Esophagus squamous epithelium (tissue), 4 donors: Measurements from ENCODE around the gene MYO3B.

ENCODE experiments used
- POLR2A ChIP-seq, 4 donors: fragments of 450-650 bp; IDR thresholded peaks; one replicate each; pipeline ENCODE4 v1.6.1; 2017; ENCODE audit warnings: antibody characterized with exemption in 4 of 4, mild to moderate bottlenecking in 4 of 4, moderate library complexity in 3 of 4
- TF ChIP-seq, protein P1 (sequence below), 6 experiments: fragments of 450-650 bp in 4 of 6; fragments of 200-600 bp in 2 of 6; sonication (generic) in 2 of 6; IDR thresholded peaks; one replicate each; pipeline ENCODE4 v1.5.1; 2016 to 2019; ENCODE audit warnings: antibody characterized with exemption in 6 of 6, mild to moderate bottlenecking in 4 of 6, moderate library complexity in 4 of 6

DNA sequence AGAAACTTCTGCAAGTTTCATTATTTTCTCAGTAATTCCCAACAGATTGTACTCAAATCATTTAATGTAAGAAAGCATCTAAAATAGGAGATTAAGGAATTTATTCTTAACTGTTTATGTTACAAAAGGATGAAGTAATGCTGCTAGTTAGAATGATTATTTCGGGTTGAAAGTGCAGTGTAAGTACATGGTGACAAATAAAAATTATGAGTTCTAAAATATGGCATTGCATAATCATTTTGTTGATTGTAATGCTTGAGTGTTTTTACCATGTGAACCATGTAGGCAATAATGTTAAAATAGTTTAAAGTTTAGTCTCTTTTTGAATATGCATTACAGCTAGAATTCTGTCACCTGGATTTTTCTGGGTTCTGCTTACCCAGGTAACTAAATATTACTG is 388.2 kb downstream of the MYO3B start:
- TF ChIP-seq, protein P1, sequence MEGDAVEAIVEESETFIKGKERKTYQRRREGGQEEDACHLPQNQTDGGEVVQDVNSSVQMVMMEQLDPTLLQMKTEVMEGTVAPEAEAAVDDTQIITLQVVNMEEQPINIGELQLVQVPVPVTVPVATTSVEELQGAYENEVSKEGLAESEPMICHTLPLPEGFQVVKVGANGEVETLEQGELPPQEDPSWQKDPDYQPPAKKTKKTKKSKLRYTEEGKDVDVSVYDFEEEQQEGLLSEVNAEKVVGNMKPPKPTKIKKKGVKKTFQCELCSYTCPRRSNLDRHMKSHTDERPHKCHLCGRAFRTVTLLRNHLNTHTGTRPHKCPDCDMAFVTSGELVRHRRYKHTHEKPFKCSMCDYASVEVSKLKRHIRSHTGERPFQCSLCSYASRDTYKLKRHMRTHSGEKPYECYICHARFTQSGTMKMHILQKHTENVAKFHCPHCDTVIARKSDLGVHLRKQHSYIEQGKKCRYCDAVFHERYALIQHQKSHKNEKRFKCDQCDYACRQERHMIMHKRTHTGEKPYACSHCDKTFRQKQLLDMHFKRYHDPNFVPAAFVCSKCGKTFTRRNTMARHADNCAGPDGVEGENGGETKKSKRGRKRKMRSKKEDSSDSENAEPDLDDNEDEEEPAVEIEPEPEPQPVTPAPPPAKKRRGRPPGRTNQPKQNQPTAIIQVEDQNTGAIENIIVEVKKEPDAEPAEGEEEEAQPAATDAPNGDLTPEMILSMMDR (IDR thresholded peaks at IDR 0.05): no peak
- no peak for TF ChIP-seq POLR2A (IDR thresholded peaks at IDR 0.05)
